Measurements from ENCODE around the gene FBXL7. TPM values are rescaled to one million over a fixed set of nuclear protein-coding genes. Genes with fewer than 3 reads are reported as not detected.

FBXL7 gene
- total and polyA plus RNA-seq, 9 of the 15 experiments (the other 6 are each of a cell fraction or from before 2014, with no cell fraction given): 0.04 to 0.08 TPM; not detected in 7

- Histone ChIP-seq H3K27me3 (ENCODE audit: control insufficient read depth in 2 of 2, insufficient read depth in 2 of 2, low read length in 2 of 2) (no peaks in the 10 kb centered on the region), H3K4me1 (replicated peaks in 1 of 2; ENCODE audit: control insufficient read depth in 2 of 2, insufficient read depth in 2 of 2, low read length in 2 of 2) (no peaks in the 10 kb centered on the region), H3K79me2 (ENCODE audit: control insufficient read depth, insufficient read depth, low read length) (no peaks in the 10 kb centered on the region), H2AFZ (ENCODE audit: low read depth, low read length) (no peak overlapping the region), H3K4me2 (ENCODE audit: insufficient read depth, low read length) (no peak overlapping the region), H4K20me1 (replicated peaks; ENCODE audit: control insufficient read depth, insufficient read depth, low read length) (no peaks in the 10 kb centered on the region), H3K36me3 (ENCODE audit: control insufficient read depth, insufficient read depth, low read length) (no peaks in the 10 kb centered on the region), H3K27ac (ENCODE audit: extremely low read depth, low read depth, low read length) (no peak overlapping the region), H3K9ac (ENCODE audit: insufficient read depth in 1 of 2, low read depth in 2 of 2, low read length in 2 of 2) (no peak overlapping the region), H3K4me3 (no peak overlapping the region), H3K9me3 (replicated peaks; ENCODE audit: control insufficient read depth, insufficient read depth, low read depth, low read length) (no peaks in the 10 kb centered on the region), H3K9me1 (ENCODE audit: control insufficient read depth, insufficient read depth, low read length) (no peaks in the 10 kb centered on the region)
- DNase-seq (ENCODE audit: extremely low read depth in 1 of 4, low spot score in 3 of 4): no peak
- no peak for FAIRE-seq
- in situ Hi-C loops (cut with MboI): no loop called here
- ChIA-PET CTCF (ENCODE audit: low intra/inter-chr PET ratio) (no interaction called here), POLR2A (no interaction called here)
- WGBS (ENCODE audit: insufficient coverage, low coverage, missing lambda C conversion rate): 0% methylated on average over 2 of the region's 2 CpGs
- intact Hi-C loops (cut with micrococcal nuclease): no loop called here
- no TSS peak for BruUV-seq (replicated peaks)
- ATAC-seq: no peak
- TF ChIP-seq, protein P1, sequence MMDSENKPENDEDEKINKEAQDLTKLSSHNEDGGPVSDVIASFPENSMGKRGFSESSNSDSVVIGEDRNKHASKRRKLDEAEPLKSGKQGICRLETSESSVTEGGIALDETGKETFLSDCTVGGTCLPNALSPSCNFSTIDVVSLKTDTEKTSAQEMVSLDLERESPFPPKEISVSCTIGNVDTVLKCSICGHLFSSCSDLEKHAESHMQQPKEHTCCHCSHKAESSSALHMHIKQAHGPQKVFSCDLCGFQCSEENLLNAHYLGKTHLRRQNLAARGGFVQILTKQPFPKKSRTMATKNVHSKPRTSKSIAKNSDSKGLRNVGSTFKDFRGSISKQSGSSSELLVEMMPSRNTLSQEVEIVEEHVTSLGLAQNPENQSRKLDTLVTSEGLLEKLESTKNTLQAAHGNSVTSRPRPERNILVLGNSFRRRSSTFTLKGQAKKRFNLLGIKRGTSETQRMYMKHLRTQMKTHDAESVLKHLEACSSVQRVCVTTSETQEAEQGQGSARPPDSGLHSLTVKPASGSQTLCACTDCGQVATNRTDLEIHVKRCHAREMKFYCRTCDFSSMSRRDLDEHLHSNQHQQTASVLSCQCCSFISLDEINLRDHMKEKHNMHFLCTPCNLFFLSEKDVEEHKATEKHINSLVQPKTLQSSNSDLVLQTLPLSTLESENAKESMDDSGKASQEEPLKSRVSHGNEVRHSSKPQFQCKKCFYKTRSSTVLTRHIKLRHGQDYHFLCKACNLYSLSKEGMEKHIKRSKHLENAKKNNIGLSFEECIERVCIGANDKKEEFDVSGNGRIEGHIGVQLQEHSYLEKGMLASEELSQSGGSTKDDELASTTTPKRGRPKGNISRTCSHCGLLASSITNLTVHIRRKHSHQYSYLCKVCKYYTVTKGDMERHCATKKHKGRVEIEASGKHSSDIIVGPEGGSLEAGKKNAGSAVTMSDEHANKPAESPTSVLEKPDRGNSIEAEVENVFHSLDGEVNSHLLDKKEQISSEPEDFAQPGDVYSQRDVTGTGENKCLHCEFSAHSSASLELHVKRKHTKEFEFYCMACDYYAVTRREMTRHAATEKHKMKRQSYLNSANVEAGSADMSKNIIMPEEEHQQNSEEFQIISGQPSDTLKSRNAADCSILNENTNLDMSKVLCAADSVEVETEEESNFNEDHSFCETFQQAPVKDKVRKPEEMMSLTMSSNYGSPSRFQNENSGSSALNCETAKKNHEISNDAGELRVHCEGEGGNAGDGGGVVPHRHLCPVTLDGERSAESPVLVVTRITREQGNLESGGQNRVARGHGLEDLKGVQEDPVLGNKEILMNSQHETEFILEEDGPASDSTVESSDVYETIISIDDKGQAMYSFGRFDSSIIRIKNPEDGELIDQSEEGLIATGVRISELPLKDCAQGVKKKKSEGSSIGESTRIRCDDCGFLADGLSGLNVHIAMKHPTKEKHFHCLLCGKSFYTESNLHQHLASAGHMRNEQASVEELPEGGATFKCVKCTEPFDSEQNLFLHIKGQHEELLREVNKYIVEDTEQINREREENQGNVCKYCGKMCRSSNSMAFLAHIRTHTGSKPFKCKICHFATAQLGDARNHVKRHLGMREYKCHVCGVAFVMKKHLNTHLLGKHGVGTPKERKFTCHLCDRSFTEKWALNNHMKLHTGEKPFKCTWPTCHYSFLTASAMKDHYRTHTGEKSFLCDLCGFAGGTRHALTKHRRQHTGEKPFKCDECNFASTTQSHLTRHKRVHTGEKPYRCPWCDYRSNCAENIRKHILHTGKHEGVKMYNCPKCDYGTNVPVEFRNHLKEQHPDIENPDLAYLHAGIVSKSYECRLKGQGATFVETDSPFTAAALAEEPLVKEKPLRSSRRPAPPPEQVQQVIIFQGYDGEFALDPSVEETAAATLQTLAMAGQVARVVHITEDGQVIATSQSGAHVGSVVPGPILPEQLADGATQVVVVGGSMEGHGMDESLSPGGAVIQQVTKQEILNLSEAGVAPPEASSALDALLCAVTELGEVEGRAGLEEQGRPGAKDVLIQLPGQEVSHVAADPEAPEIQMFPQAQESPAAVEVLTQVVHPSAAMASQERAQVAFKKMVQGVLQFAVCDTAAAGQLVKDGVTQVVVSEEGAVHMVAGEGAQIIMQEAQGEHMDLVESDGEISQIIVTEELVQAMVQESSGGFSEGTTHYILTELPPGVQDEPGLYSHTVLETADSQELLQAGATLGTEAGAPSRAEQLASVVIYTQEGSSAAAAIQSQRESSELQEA (IDR thresholded peaks at IDR 0.05; ENCODE audit: low read depth): no peak
- TF ChIP-seq, protein P2, sequence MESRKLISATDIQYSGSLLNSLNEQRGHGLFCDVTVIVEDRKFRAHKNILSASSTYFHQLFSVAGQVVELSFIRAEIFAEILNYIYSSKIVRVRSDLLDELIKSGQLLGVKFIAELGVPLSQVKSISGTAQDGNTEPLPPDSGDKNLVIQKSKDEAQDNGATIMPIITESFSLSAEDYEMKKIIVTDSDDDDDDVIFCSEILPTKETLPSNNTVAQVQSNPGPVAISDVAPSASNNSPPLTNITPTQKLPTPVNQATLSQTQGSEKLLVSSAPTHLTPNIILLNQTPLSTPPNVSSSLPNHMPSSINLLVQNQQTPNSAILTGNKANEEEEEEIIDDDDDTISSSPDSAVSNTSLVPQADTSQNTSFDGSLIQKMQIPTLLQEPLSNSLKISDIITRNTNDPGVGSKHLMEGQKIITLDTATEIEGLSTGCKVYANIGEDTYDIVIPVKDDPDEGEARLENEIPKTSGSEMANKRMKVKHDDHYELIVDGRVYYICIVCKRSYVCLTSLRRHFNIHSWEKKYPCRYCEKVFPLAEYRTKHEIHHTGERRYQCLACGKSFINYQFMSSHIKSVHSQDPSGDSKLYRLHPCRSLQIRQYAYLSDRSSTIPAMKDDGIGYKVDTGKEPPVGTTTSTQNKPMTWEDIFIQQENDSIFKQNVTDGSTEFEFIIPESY (CRISPR knock-in tag; IDR thresholded peaks at IDR 0.05): no peak
- TF ChIP-seq ATF1 (CRISPR knock-in tag; IDR thresholded peaks at IDR 0.05): no peak
- no peak for TF ChIP-seq ATF1 (tag; IDR thresholded peaks at IDR 0.05)
- TF ChIP-seq, protein P3, sequence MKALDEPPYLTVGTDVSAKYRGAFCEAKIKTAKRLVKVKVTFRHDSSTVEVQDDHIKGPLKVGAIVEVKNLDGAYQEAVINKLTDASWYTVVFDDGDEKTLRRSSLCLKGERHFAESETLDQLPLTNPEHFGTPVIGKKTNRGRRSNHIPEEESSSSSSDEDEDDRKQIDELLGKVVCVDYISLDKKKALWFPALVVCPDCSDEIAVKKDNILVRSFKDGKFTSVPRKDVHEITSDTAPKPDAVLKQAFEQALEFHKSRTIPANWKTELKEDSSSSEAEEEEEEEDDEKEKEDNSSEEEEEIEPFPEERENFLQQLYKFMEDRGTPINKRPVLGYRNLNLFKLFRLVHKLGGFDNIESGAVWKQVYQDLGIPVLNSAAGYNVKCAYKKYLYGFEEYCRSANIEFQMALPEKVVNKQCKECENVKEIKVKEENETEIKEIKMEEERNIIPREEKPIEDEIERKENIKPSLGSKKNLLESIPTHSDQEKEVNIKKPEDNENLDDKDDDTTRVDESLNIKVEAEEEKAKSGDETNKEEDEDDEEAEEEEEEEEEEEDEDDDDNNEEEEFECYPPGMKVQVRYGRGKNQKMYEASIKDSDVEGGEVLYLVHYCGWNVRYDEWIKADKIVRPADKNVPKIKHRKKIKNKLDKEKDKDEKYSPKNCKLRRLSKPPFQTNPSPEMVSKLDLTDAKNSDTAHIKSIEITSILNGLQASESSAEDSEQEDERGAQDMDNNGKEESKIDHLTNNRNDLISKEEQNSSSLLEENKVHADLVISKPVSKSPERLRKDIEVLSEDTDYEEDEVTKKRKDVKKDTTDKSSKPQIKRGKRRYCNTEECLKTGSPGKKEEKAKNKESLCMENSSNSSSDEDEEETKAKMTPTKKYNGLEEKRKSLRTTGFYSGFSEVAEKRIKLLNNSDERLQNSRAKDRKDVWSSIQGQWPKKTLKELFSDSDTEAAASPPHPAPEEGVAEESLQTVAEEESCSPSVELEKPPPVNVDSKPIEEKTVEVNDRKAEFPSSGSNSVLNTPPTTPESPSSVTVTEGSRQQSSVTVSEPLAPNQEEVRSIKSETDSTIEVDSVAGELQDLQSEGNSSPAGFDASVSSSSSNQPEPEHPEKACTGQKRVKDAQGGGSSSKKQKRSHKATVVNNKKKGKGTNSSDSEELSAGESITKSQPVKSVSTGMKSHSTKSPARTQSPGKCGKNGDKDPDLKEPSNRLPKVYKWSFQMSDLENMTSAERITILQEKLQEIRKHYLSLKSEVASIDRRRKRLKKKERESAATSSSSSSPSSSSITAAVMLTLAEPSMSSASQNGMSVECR (CRISPR knock-in tag; IDR thresholded peaks at IDR 0.05): no peak
Observed at GRCh38 chr5:15513431-15513830, 13.5 kb downstream of the FBXL7 start.

All from K562 (cell line).